ENCODE data around the gene PTAR1. TPM values are rescaled to one million over a fixed set of nuclear protein-coding genes. Genes with fewer than 3 reads are reported as not detected.

Gene PTAR1
- total and polyA plus RNA-seq, 8 donors: 6.2 to 32.5 (median 21.7) TPM

GRCh38 chr9:69671311-69671878, 88.4 kb downstream of the PTAR1 start:
- 57 to 60% methylated on average over 15 of the region's 15 CpGs for WGBS, 2 donors
- H3K4me3 ChIP-seq: peak overlapping the region; percentile 51 to 82 (median 76)
- no peaks in the 10 kb centered on the region for H3K36me3 ChIP-seq
- peak in 2 of 4 donors; percentile 4 to 29 for ATAC-seq
- FAIRE-seq: no peak
- no peaks in the 10 kb centered on the region for H3K27me3 ChIP-seq
- no peaks in the 10 kb centered on the region for H3K9me3 ChIP-seq
- intact Hi-C loops (cut with DNase I): no loop called here
- DNase-seq: peak in 1 of 6 donors; percentile 29
- no peak for TF ChIP-seq CTCF (IDR thresholded peaks at IDR 0.05)
- no peaks in the 10 kb centered on the region for H3K4me1 ChIP-seq
- peak overlapping the region in 2 of 4 donors; percentile 22 to 50 for H3K27ac ChIP-seq

- 95 to 100% methylated on average over 1 of the region's 1 CpG for WGBS, 2 donors
- no peaks in the 10 kb centered on the region for H3K4me1 ChIP-seq
- H3K4me3 ChIP-seq: no peak overlapping the region
- no peak for DNase-seq
- no peak for FAIRE-seq
- H3K9me3 ChIP-seq: no peaks in the 10 kb centered on the region
- TF ChIP-seq CTCF (IDR thresholded peaks at IDR 0.05): no peak
- ATAC-seq: no peak
- intact Hi-C loops (cut with DNase I): no loop called here
- H3K27ac ChIP-seq: no peak overlapping the region
- H3K27me3 ChIP-seq: no peaks in the 10 kb centered on the region
- no peaks in the 10 kb centered on the region for H3K36me3 ChIP-seq
Observed at GRCh38 chr9:69667306-69667705, 92.5 kb downstream of the PTAR1 start.

- WGBS, 2 donors: 65 to 78% methylated on average over 2 of the region's 2 CpGs
- H3K9me3 ChIP-seq: no peaks in the 10 kb centered on the region
- H3K36me3 ChIP-seq: no peaks in the 10 kb centered on the region
- no peak for TF ChIP-seq CTCF (IDR thresholded peaks at IDR 0.05)
- no peaks in the 10 kb centered on the region for H3K27me3 ChIP-seq
- intact Hi-C loops (cut with DNase I): no loop called here
- H3K27ac ChIP-seq: no peak overlapping the region
- H3K4me3 ChIP-seq: no peak overlapping the region
- ATAC-seq: no peak
- peaks cover 0 to 4% (median 0%) of the 10 kb centered on the region in 3 donors for H3K4me1 ChIP-seq
- no peak for FAIRE-seq
- no peak for DNase-seq
Observed at GRCh38 chr9:69660304-69660703, 99.5 kb downstream of the PTAR1 start.

Other genes with a start within 250 kb of the PTAR1 start
- 1 to 10 TPM; 1.8 to 3.2 (median 2.5) TPM for gene APBA1, start 87.6 kb downstream of the PTAR1 start, total RNA-seq
- gene APBA1, start 87.6 kb downstream of the PTAR1 start, polyA plus RNA-seq: 1 to 10 TPM in 1 of 2 donors, under 1 TPM in 1; 0.68 to 1.6 TPM
- 1 to 10 TPM in 1 of 6 donors, under 1 TPM in 2, not detected in 3; 0.20 to 2.3 (median 0.78) TPM for gene CFAP95, start 60.8 kb upstream of the PTAR1 start, total RNA-seq
- gene CFAP95, start 60.8 kb upstream of the PTAR1 start, polyA plus RNA-seq: 1 to 10 TPM in 1 of 2 donors, under 1 TPM in 1; 0.34 to 3.1 TPM